Panc1 (cell line): ENCODE data around the gene NPM1. TPM values are rescaled to one million over a fixed set of nuclear protein-coding genes. Genes with fewer than 3 reads are reported as not detected.

Experiments
- ATAC-seq: fragments of 200-7000 bp; cut with Tn5 transposase; 2 replicates; pipeline ENCODE4 v1.9.1; 2020; ENCODE audit warnings: mild to moderate bottlenecking, moderate library complexity
- BruUV-seq: library from RNA; stranded (reverse); fragments of 400-500 nt; replicated peaks from 2 replicates; lab custom pipeline; 2021; lab: Mats Ljungman, UMichigan
- CTCF ChIA-PET: fragments of 300-600 bp; sonication (Branson Sonifier 250); formaldehyde crosslinking; loops from one replicate; lab custom pipeline; 2022; ENCODE audit warnings: antibody characterized with exemption; lab: Charles Lee
- POLR2A ChIA-PET: fragments of 300-600 bp; sonication (Branson Sonifier 250); formaldehyde crosslinking; loops from one replicate; lab custom pipeline; 2022; ENCODE audit warnings: antibody characterized with exemption; lab: Charles Lee
- DNase-seq: peaks from one replicate; pipeline ENCODE4 v3.0.0-alpha.2; 2010; ENCODE audit warnings: low read depth, low spot score
- H3K27ac ChIP-seq: 2 replicates; pipeline ENCODE4 v1.5.1; 2011; ENCODE audit warnings: mild to moderate bottlenecking, low read length, inconsistent platforms
- H3K27me3 ChIP-seq: fragments of 200-500 bp; sonication (Bioruptor generic); 2 replicates; pipeline ENCODE4 v1.6.0; 2014; ENCODE audit warnings: low read length, inconsistent platforms; ENCODE audit not compliant: control insufficient read depth, insufficient read depth
- H3K36me3 ChIP-seq: fragments of 200-500 bp; sonication (Bioruptor generic); 2 replicates; pipeline ENCODE4 v1.5.1; 2014; ENCODE audit warnings: inconsistent platforms, mild to moderate bottlenecking, low read length, moderate library complexity; ENCODE audit not compliant: control insufficient read depth, insufficient read depth
- H3K4me1 ChIP-seq: 2 replicates; pipeline ENCODE4 v1.5.1; 2011; ENCODE audit warnings: inconsistent platforms, mild to moderate bottlenecking, low read length, moderate library complexity; ENCODE audit not compliant: control insufficient read depth, insufficient read depth
- H3K4me3 ChIP-seq, 2 experiments: 2 replicates each; pipeline ENCODE4 v1.5.1; 2011 to 2012; ENCODE audit warnings: low read depth in 2 of 2, low read length in 2 of 2, mild to moderate bottlenecking in 2 of 2, inconsistent platforms in 1 of 2, moderate library complexity in 1 of 2
- H3K9me3 ChIP-seq: fragments of 200-500 bp; sonication (Bioruptor generic); 2 replicates; pipeline ENCODE4 v1.5.1; 2014; ENCODE audit warnings: low read depth, mild to moderate bottlenecking, inconsistent platforms, low read length, moderate library complexity; ENCODE audit not compliant: control insufficient read depth, insufficient read depth
- POLR2AphosphoS5 ChIP-seq: IDR thresholded peaks from 2 replicates; pipeline ENCODE4 v1.6.1; 2012; ENCODE audit warnings: mild to moderate bottlenecking, low read depth, low read length, moderate library complexity
- REST ChIP-seq, 2 experiments: IDR thresholded peaks; 2 replicates each; pipeline ENCODE4 v1.6.1; 2011 to 2012; ENCODE audit warnings: low read depth in 2 of 2, control low read depth in 1 of 2, low read length in 1 of 2, mild to moderate bottlenecking in 1 of 2, moderate library complexity in 1 of 2; ENCODE audit not compliant: insufficient read depth in 1 of 2
- SIN3A ChIP-seq: IDR thresholded peaks from 2 replicates; pipeline ENCODE4 v1.6.1; 2012; ENCODE audit warnings: low read depth, mild to moderate bottlenecking, low read length, moderate library complexity, borderline replicate concordance; ENCODE audit not compliant: insufficient read depth
- TCF7L2 ChIP-seq: IDR thresholded peaks from 2 replicates; pipeline ENCODE4 v1.6.1; 2011; ENCODE audit warnings: mild to moderate bottlenecking, low read depth, low read length, inconsistent platforms
- in situ Hi-C: cut with HindIII; loops from 2 replicates; pipeline ENCODE4 v1.10.0; 2016; ENCODE audit warnings: low sequenced_read_pairs, low pct_unique_long_range_greater_than_20kb
- intact Hi-C: fragments of 100-400 bp; cut with micrococcal nuclease; formaldehyde crosslinking; loops from one replicate; pipeline ENCODE4 v1.10.0; 2022; ENCODE audit not compliant: unreplicated experiment
- total RNA-seq: library from RNA; stranded (reverse); gene quantifications from one replicate; pipeline ENCODE4 v1.2.1, GENCODE V29; 2021; ENCODE audit not compliant: unreplicated experiment
- TF ChIP-seq, protein P1 (sequence below): fragments of 450-650 bp; IDR thresholded peaks from 2 replicates; pipeline ENCODE4 v1.5.1; 2017; ENCODE audit warnings: mild to moderate bottlenecking

The NPM1 gene
- total RNA-seq, 1 experiment from 2014 or later = 1,864 TPM

GRCh38 chr5:171340491-171340890 lies 47.2 kb upstream of the NPM1 start:
- BruUV-seq = no TSS peak
- peaks cover 11% of the 10 kb centered on the region for H3K27me3 ChIP-seq
- H3K27ac ChIP-seq = no peak overlapping the region
- TF ChIP-seq, protein P1, sequence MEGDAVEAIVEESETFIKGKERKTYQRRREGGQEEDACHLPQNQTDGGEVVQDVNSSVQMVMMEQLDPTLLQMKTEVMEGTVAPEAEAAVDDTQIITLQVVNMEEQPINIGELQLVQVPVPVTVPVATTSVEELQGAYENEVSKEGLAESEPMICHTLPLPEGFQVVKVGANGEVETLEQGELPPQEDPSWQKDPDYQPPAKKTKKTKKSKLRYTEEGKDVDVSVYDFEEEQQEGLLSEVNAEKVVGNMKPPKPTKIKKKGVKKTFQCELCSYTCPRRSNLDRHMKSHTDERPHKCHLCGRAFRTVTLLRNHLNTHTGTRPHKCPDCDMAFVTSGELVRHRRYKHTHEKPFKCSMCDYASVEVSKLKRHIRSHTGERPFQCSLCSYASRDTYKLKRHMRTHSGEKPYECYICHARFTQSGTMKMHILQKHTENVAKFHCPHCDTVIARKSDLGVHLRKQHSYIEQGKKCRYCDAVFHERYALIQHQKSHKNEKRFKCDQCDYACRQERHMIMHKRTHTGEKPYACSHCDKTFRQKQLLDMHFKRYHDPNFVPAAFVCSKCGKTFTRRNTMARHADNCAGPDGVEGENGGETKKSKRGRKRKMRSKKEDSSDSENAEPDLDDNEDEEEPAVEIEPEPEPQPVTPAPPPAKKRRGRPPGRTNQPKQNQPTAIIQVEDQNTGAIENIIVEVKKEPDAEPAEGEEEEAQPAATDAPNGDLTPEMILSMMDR = no peak
- TF ChIP-seq SIN3A (no peak), POLR2AphosphoS5 (no peak), REST (IDR thresholded peaks at IDR 0.05; ENCODE audit: insufficient read depth in 1 of 2, low read depth in 2 of 2, low read length in 1 of 2) (no peak), TCF7L2 (no peak)
- no peak overlapping the region for H3K4me3 ChIP-seq
- in situ Hi-C loops (no loop called here), intact Hi-C loops (loop anchor here (10.0 kb wide), 1 partner anchor 696 kb away; no protein-coding TSS in a partner anchor)
- H3K36me3 ChIP-seq = no peaks in the 10 kb centered on the region
- ChIA-PET CTCF (no interaction called here), POLR2A (interaction anchor here (0.6 kb wide), 1 partner anchor 15 kb away, joined by 6 read pairs; no protein-coding TSS in a partner anchor)
- no peaks in the 10 kb centered on the region for H3K4me1 ChIP-seq
- DNase-seq = no peak
- no peak for ATAC-seq
- no peaks in the 10 kb centered on the region for H3K9me3 ChIP-seq

- in situ Hi-C loops (no loop called here), intact Hi-C loops (loop anchor here (1.0 to 10.0 kb wide), 3 partner anchors 69 to 698 kb away; no protein-coding TSS in a partner anchor)
- POLR2A ChIA-PET = interaction anchor here (0.6 kb wide), 1 partner anchor 24 kb away, joined by 5 read pairs; no protein-coding TSS in a partner anchor
- H3K27ac ChIP-seq = no peak overlapping the region
- peak; percentile 24 for DNase-seq
- no TSS peak for BruUV-seq
- H3K36me3 ChIP-seq = no peaks in the 10 kb centered on the region
- peak; percentile 94 for ATAC-seq
- TF ChIP-seq, protein P1 = peak; percentile 85
- TF ChIP-seq POLR2AphosphoS5 = no peak
- CTCF ChIA-PET = interaction anchor here (0.7 to 2.2 kb wide), 5 partner anchors 47 to 533 kb away, joined by 3 to 19 read pairs (median 4); no protein-coding TSS in a partner anchor
- no peak overlapping the region for H3K4me3 ChIP-seq
- H3K9me3 ChIP-seq = no peaks in the 10 kb centered on the region
- H3K4me1 ChIP-seq = no peaks in the 10 kb centered on the region
- peaks cover 4% of the 10 kb centered on the region; the same call in 1 of the 2 replicates for H3K27me3 ChIP-seq
Observed at GRCh38 chr5:171342362-171343111, 45.1 kb upstream of the NPM1 start.
